Duodenal mucosa (tissue), 2 donors: ENCODE data around the gene MKRN2.

Experiments used
- H3K27ac ChIP-seq: one replicate; pipeline ENCODE4 v1.7.0; 2013; ENCODE audit warnings: low read depth, low read length
- H3K27me3 ChIP-seq, 2 donors: one replicate each; pipeline ENCODE4 v1.7.0; 2013; ENCODE audit warnings: low read length in 2 of 2, control low read depth in 1 of 2; ENCODE audit not compliant: insufficient read depth in 2 of 2, control insufficient read depth in 1 of 2
- H3K36me3 ChIP-seq, 2 donors: one replicate each; pipeline ENCODE4 v1.7.0; 2013; ENCODE audit warnings: low read length in 2 of 2, control low read depth in 1 of 2; ENCODE audit not compliant: insufficient read depth in 2 of 2, control insufficient read depth in 1 of 2
- H3K4me1 ChIP-seq, 2 donors: one replicate each; pipeline ENCODE4 v1.7.0; 2013; ENCODE audit warnings: low read length in 2 of 2, control low read depth in 1 of 2; ENCODE audit not compliant: insufficient read depth in 2 of 2, control insufficient read depth in 1 of 2
- H3K4me3 ChIP-seq, 2 donors: one replicate each; pipeline ENCODE4 v1.7.0; 2013; ENCODE audit warnings: low read length in 2 of 2, low read depth in 1 of 2
- H3K9ac ChIP-seq, 2 donors: one replicate each; pipeline ENCODE4 v1.7.0; 2013; ENCODE audit warnings: low read length in 2 of 2, low read depth in 1 of 2
- H3K9me3 ChIP-seq, 2 donors: one replicate each; pipeline ENCODE4 v1.7.0; 2013; ENCODE audit warnings: low read length in 2 of 2, control low read depth in 1 of 2; ENCODE audit not compliant: control insufficient read depth in 1 of 2

MKRN2 gene

GRCh38 chr3:12569836-12570235, 12.9 kb downstream of the MKRN2 start:
- H3K4me3 ChIP-seq: no peak overlapping the region
- no peak overlapping the region for H3K27ac ChIP-seq
- H3K27me3 ChIP-seq: no peaks in the 10 kb centered on the region
- no peaks in the 10 kb centered on the region for H3K4me1 ChIP-seq
- H3K9ac ChIP-seq: no peak overlapping the region
- H3K9me3 ChIP-seq: peaks cover 0 to 7% of the 10 kb centered on the region in 2 donors
- H3K36me3 ChIP-seq: peaks cover 41 to 56% of the 10 kb centered on the region in 2 donors

GRCh38 chr3:12571986-12572385, 15.1 kb downstream of the MKRN2 start:
- H3K9ac ChIP-seq: no peak overlapping the region
- H3K27ac ChIP-seq: no peak overlapping the region
- peaks cover 60 to 78% of the 10 kb centered on the region in 2 donors for H3K36me3 ChIP-seq
- no peak overlapping the region for H3K4me3 ChIP-seq
- H3K4me1 ChIP-seq: no peaks in the 10 kb centered on the region
- H3K27me3 ChIP-seq: no peaks in the 10 kb centered on the region
- no peaks in the 10 kb centered on the region for H3K9me3 ChIP-seq

- Histone ChIP-seq H3K9me3 (no peaks in the 10 kb centered on the region), H3K4me1 (no peaks in the 10 kb centered on the region), H3K36me3 (peaks cover 59 to 89% of the 10 kb centered on the region in 2 donors), H3K9ac (no peak overlapping the region), H3K4me3 (no peak overlapping the region), H3K27ac (no peak overlapping the region), H3K27me3 (no peaks in the 10 kb centered on the region)
Observed at GRCh38 chr3:12574131-12574530, 17.2 kb downstream of the MKRN2 start.

GRCh38 chr3:12574661-12575060, 17.8 kb downstream of the MKRN2 start:
- Histone ChIP-seq H3K4me3 (no peak overlapping the region), H3K27me3 (no peaks in the 10 kb centered on the region), H3K9ac (no peak overlapping the region), H3K36me3 (peaks cover 56 to 90% of the 10 kb centered on the region in 2 donors), H3K27ac (no peak overlapping the region), H3K4me1 (no peaks in the 10 kb centered on the region), H3K9me3 (no peaks in the 10 kb centered on the region)

- H3K4me1 ChIP-seq: no peaks in the 10 kb centered on the region
- H3K9me3 ChIP-seq: no peaks in the 10 kb centered on the region
- H3K36me3 ChIP-seq: peaks cover 44 to 87% of the 10 kb centered on the region in 2 donors
- no peaks in the 10 kb centered on the region for H3K27me3 ChIP-seq
- H3K4me3 ChIP-seq: no peak overlapping the region
- H3K27ac ChIP-seq: no peak overlapping the region
- H3K9ac ChIP-seq: no peak overlapping the region
Observed at GRCh38 chr3:12577379-12577778, 20.5 kb downstream of the MKRN2 start.

- Histone ChIP-seq H3K9me3 (no peaks in the 10 kb centered on the region), H3K9ac (no peak overlapping the region), H3K27ac (no peak overlapping the region), H3K27me3 (no peaks in the 10 kb centered on the region), H3K4me1 (no peaks in the 10 kb centered on the region), H3K4me3 (no peak overlapping the region), H3K36me3 (peaks cover 44 to 86% of the 10 kb centered on the region in 2 donors)
Observed at GRCh38 chr3:12578742-12579141, 21.9 kb downstream of the MKRN2 start.

GRCh38 chr3:12579456-12579855, 22.6 kb downstream of the MKRN2 start:
- no peak overlapping the region for H3K27ac ChIP-seq
- no peaks in the 10 kb centered on the region for H3K4me1 ChIP-seq
- no peak overlapping the region for H3K4me3 ChIP-seq
- H3K9ac ChIP-seq: no peak overlapping the region
- peaks cover 44 to 86% of the 10 kb centered on the region in 2 donors for H3K36me3 ChIP-seq
- no peaks in the 10 kb centered on the region for H3K27me3 ChIP-seq
- H3K9me3 ChIP-seq: no peaks in the 10 kb centered on the region

GRCh38 chr3:12579905-12580304, 23.0 kb downstream of the MKRN2 start:
- no peaks in the 10 kb centered on the region for H3K27me3 ChIP-seq
- H3K9ac ChIP-seq: no peak overlapping the region
- H3K4me1 ChIP-seq: no peaks in the 10 kb centered on the region
- H3K36me3 ChIP-seq: peaks cover 43 to 86% of the 10 kb centered on the region in 2 donors
- no peaks in the 10 kb centered on the region for H3K9me3 ChIP-seq
- no peak overlapping the region for H3K27ac ChIP-seq
- H3K4me3 ChIP-seq: no peak overlapping the region

GRCh38 chr3:12582730-12583129, 25.8 kb downstream of the MKRN2 start:
- H3K27ac ChIP-seq: no peak overlapping the region
- no peaks in the 10 kb centered on the region for H3K4me1 ChIP-seq
- no peaks in the 10 kb centered on the region for H3K9me3 ChIP-seq
- H3K36me3 ChIP-seq: peaks cover 42 to 84% of the 10 kb centered on the region in 2 donors
- no peak overlapping the region for H3K9ac ChIP-seq
- H3K4me3 ChIP-seq: no peak overlapping the region
- no peaks in the 10 kb centered on the region for H3K27me3 ChIP-seq

GRCh38 chr3:12583280-12583679, 26.4 kb downstream of the MKRN2 start:
- no peak overlapping the region for H3K4me3 ChIP-seq
- no peaks in the 10 kb centered on the region for H3K9me3 ChIP-seq
- no peak overlapping the region for H3K9ac ChIP-seq
- H3K27me3 ChIP-seq: no peaks in the 10 kb centered on the region
- no peaks in the 10 kb centered on the region for H3K4me1 ChIP-seq
- H3K36me3 ChIP-seq: peaks cover 44 to 85% of the 10 kb centered on the region in 2 donors
- H3K27ac ChIP-seq: no peak overlapping the region

GRCh38 chr3:12584083-12584482, 27.2 kb downstream of the MKRN2 start:
- no peaks in the 10 kb centered on the region for H3K4me1 ChIP-seq
- no peaks in the 10 kb centered on the region for H3K9me3 ChIP-seq
- H3K4me3 ChIP-seq: no peak overlapping the region
- no peaks in the 10 kb centered on the region for H3K27me3 ChIP-seq
- H3K36me3 ChIP-seq: peaks cover 49 to 89% of the 10 kb centered on the region in 2 donors
- H3K9ac ChIP-seq: no peak overlapping the region
- no peak overlapping the region for H3K27ac ChIP-seq
